Glutamatergic neuron (in vitro differentiated cells): ENCODE measurements around the gene GLRA2. TPM values are rescaled to one million over a fixed set of nuclear protein-coding genes. Genes with fewer than 3 reads are reported as not detected.

Source experiments
- DNase-seq: peaks from one replicate; pipeline ENCODE4 v3.0.0; 2022
- H3K27ac Mint-ChIP-seq: one replicate; pipeline ENCODE4 v1.8.0; 2020; ENCODE audit warnings: mild to moderate bottlenecking, mixed read lengths, inconsistent platforms; ENCODE audit not compliant: unreplicated experiment
- H3K27me3 Mint-ChIP-seq: one replicate; pipeline ENCODE4 v1.8.0; 2020; ENCODE audit warnings: mild to moderate bottlenecking, moderate library complexity, mixed read lengths, inconsistent platforms; ENCODE audit not compliant: unreplicated experiment
- H3K36me3 Mint-ChIP-seq: one replicate; pipeline ENCODE4 v1.8.0; 2020; ENCODE audit warnings: mild to moderate bottlenecking, mixed read lengths, inconsistent platforms; ENCODE audit not compliant: unreplicated experiment
- H3K4me1 Mint-ChIP-seq: one replicate; pipeline ENCODE4 v1.8.0; 2020; ENCODE audit warnings: mild to moderate bottlenecking, low read depth, mixed read lengths, inconsistent platforms; ENCODE audit not compliant: unreplicated experiment
- H3K4me3 Mint-ChIP-seq: one replicate; pipeline ENCODE4 v1.8.0; 2020; ENCODE audit warnings: mild to moderate bottlenecking, mixed read lengths, inconsistent platforms; ENCODE audit not compliant: unreplicated experiment
- H3K9me3 Mint-ChIP-seq: one replicate; pipeline ENCODE4 v1.8.0; 2020; ENCODE audit warnings: mild to moderate bottlenecking, moderate library complexity, mixed read lengths, inconsistent platforms; ENCODE audit not compliant: unreplicated experiment
- CTCF ChIP-seq: fragments of 200-600 bp; sonication (generic); IDR thresholded peaks from one replicate; pipeline ENCODE4 v1.5.0; 2021; ENCODE audit not compliant: partially characterized antibody, unreplicated experiment
- total RNA-seq: library from RNA; stranded (reverse); fragmentation: NEBNext Ultra II Directional; extraction: Animal tissue kit (Norgen Biotek cat#: 25700); gene quantifications from one replicate; pipeline ENCODE4 v1.2.1, GENCODE V29; 2021; ENCODE audit not compliant: unreplicated experiment

GLRA2 gene
- total RNA-seq, 1 donor from 2014 or later = 1.9 TPM

GRCh38 chrX:14697451-14697850 is 168.1 kb downstream of the GLRA2 start:
- H3K4me3 Mint-ChIP-seq = no peak overlapping the region
- H3K27ac Mint-ChIP-seq = no peak overlapping the region
- no peaks in the 10 kb centered on the region for H3K4me1 Mint-ChIP-seq
- no peaks in the 10 kb centered on the region for H3K9me3 Mint-ChIP-seq
- H3K27me3 Mint-ChIP-seq = peaks cover 2% of the 10 kb centered on the region
- peak; percentile 22 for DNase-seq
- peak; percentile 41 for TF ChIP-seq CTCF
- no peaks in the 10 kb centered on the region for H3K36me3 Mint-ChIP-seq

- H3K9me3 Mint-ChIP-seq = no peaks in the 10 kb centered on the region
- no peak for DNase-seq
- H3K27me3 Mint-ChIP-seq = peaks cover 2% of the 10 kb centered on the region
- H3K27ac Mint-ChIP-seq = no peak overlapping the region
- H3K36me3 Mint-ChIP-seq = no peaks in the 10 kb centered on the region
- H3K4me3 Mint-ChIP-seq = no peak overlapping the region
- no peaks in the 10 kb centered on the region for H3K4me1 Mint-ChIP-seq
- no peak for TF ChIP-seq CTCF
Measured at GRCh38 chrX:14698790-14699189, 169.5 kb downstream of the GLRA2 start.

GRCh38 chrX:14700982-14701381 is 171.6 kb downstream of the GLRA2 start:
- no peak overlapping the region for H3K27ac Mint-ChIP-seq
- H3K4me1 Mint-ChIP-seq = no peaks in the 10 kb centered on the region
- H3K27me3 Mint-ChIP-seq = no peaks in the 10 kb centered on the region
- no peaks in the 10 kb centered on the region for H3K9me3 Mint-ChIP-seq
- no peak overlapping the region for H3K4me3 Mint-ChIP-seq
- no peaks in the 10 kb centered on the region for H3K36me3 Mint-ChIP-seq
- TF ChIP-seq CTCF = no peak
- no peak for DNase-seq

- Mint-ChIP-seq H3K27me3 (no peaks in the 10 kb centered on the region), H3K36me3 (no peaks in the 10 kb centered on the region), H3K27ac (no peak overlapping the region), H3K9me3 (no peaks in the 10 kb centered on the region), H3K4me3 (no peak overlapping the region), H3K4me1 (no peaks in the 10 kb centered on the region)
- no peak for DNase-seq
- no peak for TF ChIP-seq CTCF
Measured at GRCh38 chrX:14702145-14702544, 172.8 kb downstream of the GLRA2 start.

GRCh38 chrX:14712096-14712495 is 182.8 kb downstream of the GLRA2 start:
- Mint-ChIP-seq H3K36me3 (no peaks in the 10 kb centered on the region), H3K27ac (no peak overlapping the region), H3K4me1 (peaks cover 4% of the 10 kb centered on the region), H3K27me3 (no peaks in the 10 kb centered on the region), H3K9me3 (no peaks in the 10 kb centered on the region), H3K4me3 (no peak overlapping the region)
- TF ChIP-seq CTCF = no peak
- DNase-seq = no peak
